Effector memory CD8-positive, alpha-beta T cell (primary cell): ENCODE results near the gene PLCXD1.

Experiments
- ATAC-seq: fragments of 150-1000 bp; cut with Tn5 transposase; replicated peaks from 2 replicates; pipeline ENCODE4 v1.10.0; 2021; ENCODE audit warnings: mild to moderate bottlenecking, moderate library complexity
- DNase-seq, 3 experiments: peaks; one replicate each; pipeline ENCODE4 v3.0.0; 2021
- H3K27ac Mint-ChIP-seq, 2 donors: one replicate each; pipeline ENCODE4 v1.8.0; 2022; ENCODE audit warnings: mild to moderate bottlenecking in 2 of 2, mixed read lengths in 2 of 2, moderate library complexity in 2 of 2
- H3K27me3 Mint-ChIP-seq, 2 donors: one replicate each; pipeline ENCODE4 v1.8.0; 2022; ENCODE audit warnings: mixed read lengths in 2 of 2
- H3K36me3 Mint-ChIP-seq: one replicate; pipeline ENCODE4 v1.8.0; 2022; ENCODE audit warnings: mild to moderate bottlenecking, moderate library complexity, mixed read lengths; ENCODE audit not compliant: insufficient read depth
- H3K4me1 Mint-ChIP-seq, 2 donors: one replicate each; pipeline ENCODE4 v1.8.0; 2022; ENCODE audit warnings: low read depth in 2 of 2, mixed read lengths in 2 of 2
- H3K4me3 Mint-ChIP-seq, 2 donors: one replicate each; pipeline ENCODE4 v1.8.0; 2022; ENCODE audit warnings: mild to moderate bottlenecking in 2 of 2, mixed read lengths in 2 of 2, moderate library complexity in 2 of 2
- H3K9me3 Mint-ChIP-seq, 2 donors: one replicate each; pipeline ENCODE4 v1.8.0; 2022; ENCODE audit warnings: mixed read lengths in 2 of 2

PLCXD1 gene

GRCh38 chrX:333611-334311 lies 52.6 kb downstream of the PLCXD1 start:
- H3K36me3 Mint-ChIP-seq, result peaks cover 8% of the 10 kb centered on the region
- ATAC-seq, result no peak
- H3K4me3 Mint-ChIP-seq, result no peak overlapping the region
- H3K27me3 Mint-ChIP-seq, result peaks cover 0 to 8% of the 10 kb centered on the region in 2 donors
- DNase-seq, result no peak
- no peaks in the 10 kb centered on the region for H3K9me3 Mint-ChIP-seq
- H3K27ac Mint-ChIP-seq, result no peak overlapping the region
- H3K4me1 Mint-ChIP-seq, result peaks cover 0 to 4% of the 10 kb centered on the region in 2 donors

GRCh38 chrX:334331-334891 lies 53.2 kb downstream of the PLCXD1 start:
- Mint-ChIP-seq H3K4me3 (no peak overlapping the region), H3K27me3 (peaks cover 0 to 8% of the 10 kb centered on the region in 2 donors), H3K9me3 (no peaks in the 10 kb centered on the region), H3K4me1 (peaks cover 0 to 4% of the 10 kb centered on the region in 2 donors), H3K27ac (no peak overlapping the region), H3K36me3 (peaks cover 8% of the 10 kb centered on the region)
- DNase-seq (no peak), ATAC-seq (no peak)

DNA sequence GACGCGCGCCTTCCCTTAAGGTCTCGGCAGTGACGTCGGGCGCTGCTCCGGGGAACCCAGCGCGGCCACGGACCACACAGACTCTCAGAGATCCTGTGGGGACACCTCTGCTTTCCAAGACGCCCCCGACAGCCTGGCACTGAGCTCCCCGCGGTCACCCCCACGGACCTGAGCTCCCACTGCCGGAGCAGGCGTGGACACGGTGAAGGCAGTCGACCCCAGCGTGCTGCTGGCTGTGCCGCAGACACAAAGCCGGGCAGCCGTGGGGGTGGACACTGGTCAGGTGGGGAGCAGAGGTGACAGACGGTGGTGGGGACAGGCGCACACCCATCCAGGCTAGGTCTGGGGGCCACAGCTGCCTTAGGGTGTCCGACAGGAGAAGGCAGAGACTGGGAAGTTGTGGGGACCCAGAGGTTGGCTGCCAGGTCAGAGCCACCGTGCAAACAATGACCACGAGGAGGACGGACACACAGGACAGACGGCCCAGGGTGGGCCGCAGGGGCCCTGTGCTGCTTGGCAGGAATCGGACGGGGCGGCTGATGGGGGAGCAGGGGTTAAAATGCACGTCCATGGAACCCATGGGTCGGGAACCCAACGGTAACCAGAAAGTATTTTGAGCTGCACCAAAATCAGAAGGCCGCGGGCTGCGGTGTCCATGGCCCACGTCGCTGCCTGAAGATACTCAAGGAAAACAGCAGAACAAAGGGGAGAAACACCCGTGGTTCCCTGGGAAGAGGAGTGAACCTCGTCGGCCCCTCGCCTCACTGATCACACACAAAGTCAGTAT lies 54.0 kb downstream of the PLCXD1 start:
- no peak for DNase-seq
- H3K27me3 Mint-ChIP-seq, result peaks cover 0 to 8% of the 10 kb centered on the region in 2 donors
- peaks cover 0 to 4% of the 10 kb centered on the region in 2 donors for H3K4me1 Mint-ChIP-seq
- peaks cover 8% of the 10 kb centered on the region for H3K36me3 Mint-ChIP-seq
- no peak for ATAC-seq
- H3K27ac Mint-ChIP-seq, result no peak overlapping the region
- no peaks in the 10 kb centered on the region for H3K9me3 Mint-ChIP-seq
- no peak overlapping the region for H3K4me3 Mint-ChIP-seq

DNA sequence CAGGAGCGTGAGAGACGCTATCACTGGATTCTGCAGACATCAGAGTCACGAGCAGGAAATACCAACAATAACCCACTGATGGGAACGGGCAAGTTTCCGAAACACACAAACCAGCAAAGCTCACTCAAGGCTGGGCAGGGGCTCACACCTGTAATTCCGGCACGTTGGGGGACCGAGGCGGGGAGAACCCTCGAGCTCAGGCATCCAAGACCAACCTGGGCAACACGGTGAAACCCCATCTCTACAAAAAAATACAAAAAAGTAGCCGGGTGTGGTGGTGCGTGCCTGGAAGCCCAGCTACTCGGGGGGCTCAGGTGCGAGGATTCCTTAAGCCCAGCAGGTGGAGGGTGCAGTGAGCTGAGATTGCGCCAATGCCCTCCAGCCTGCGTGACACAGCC lies 54.6 kb downstream of the PLCXD1 start:
- no peak overlapping the region for H3K27ac Mint-ChIP-seq
- H3K27me3 Mint-ChIP-seq, result peaks cover 0 to 8% of the 10 kb centered on the region in 2 donors
- H3K9me3 Mint-ChIP-seq, result no peaks in the 10 kb centered on the region
- H3K36me3 Mint-ChIP-seq, result peaks cover 11% of the 10 kb centered on the region
- no peak for ATAC-seq
- no peak for DNase-seq
- H3K4me1 Mint-ChIP-seq, result peaks cover 0 to 4% of the 10 kb centered on the region in 2 donors
- H3K4me3 Mint-ChIP-seq, result no peak overlapping the region

DNA sequence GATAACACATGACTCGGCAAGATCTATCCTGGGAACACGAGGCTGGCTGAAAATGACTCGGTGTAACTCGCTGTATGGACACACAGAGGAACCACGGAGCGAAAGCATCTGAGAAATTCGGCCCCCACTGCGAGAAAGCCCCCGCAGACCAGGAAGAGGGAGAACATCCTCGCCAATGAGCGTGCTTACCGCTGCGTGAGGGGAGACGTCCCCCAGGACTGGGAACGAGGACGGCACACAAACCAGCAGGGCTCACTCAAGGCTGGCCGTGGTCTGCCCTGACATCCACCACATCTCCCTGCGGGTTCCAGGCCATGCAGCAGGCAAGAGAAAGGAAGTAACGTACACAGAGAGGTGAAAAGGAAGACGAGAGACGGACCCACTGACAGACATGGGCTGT lies 55.0 kb downstream of the PLCXD1 start:
- peaks cover 0 to 4% of the 10 kb centered on the region in 2 donors for H3K4me1 Mint-ChIP-seq
- no peak overlapping the region for H3K27ac Mint-ChIP-seq
- ATAC-seq (no peak), DNase-seq (no peak)
- no peak overlapping the region for H3K4me3 Mint-ChIP-seq
- H3K36me3 Mint-ChIP-seq, result peaks cover 11% of the 10 kb centered on the region
- H3K27me3 Mint-ChIP-seq, result peaks cover 0 to 8% of the 10 kb centered on the region in 2 donors
- H3K9me3 Mint-ChIP-seq, result no peaks in the 10 kb centered on the region

DNA sequence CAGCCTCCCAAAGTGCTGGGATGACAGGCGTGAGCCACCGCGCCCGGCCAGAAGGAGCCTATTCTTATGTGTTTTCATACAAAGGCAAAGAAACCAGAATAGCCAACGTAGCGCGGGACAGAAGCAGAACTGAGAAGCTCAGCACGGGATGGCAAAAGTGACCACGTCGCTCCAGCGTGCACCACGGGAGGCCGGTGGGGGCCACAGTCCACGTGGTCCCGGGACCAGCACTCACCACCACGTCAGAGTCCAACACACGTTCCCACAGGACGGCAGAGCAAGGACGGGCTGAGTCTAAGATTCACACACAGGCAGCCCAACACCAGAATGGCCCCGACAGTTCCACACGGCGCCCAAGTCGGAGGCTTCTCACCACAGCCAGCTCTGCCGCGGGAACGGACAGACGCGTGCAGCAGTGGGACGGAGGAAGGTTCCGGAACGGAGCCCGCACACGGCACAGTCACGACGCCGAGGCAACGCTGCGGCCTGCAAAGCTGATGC lies 56.2 kb downstream of the PLCXD1 start:
- Mint-ChIP-seq H3K27ac (peak overlapping the region in 1 of 2 donors; percentile 67), H3K9me3 (no peaks in the 10 kb centered on the region), H3K27me3 (no peaks in the 10 kb centered on the region), H3K4me3 (no peak overlapping the region), H3K36me3 (peaks cover 11% of the 10 kb centered on the region), H3K4me1 (no peaks in the 10 kb centered on the region)
- ATAC-seq (no peak), DNase-seq (no peak)

DNA sequence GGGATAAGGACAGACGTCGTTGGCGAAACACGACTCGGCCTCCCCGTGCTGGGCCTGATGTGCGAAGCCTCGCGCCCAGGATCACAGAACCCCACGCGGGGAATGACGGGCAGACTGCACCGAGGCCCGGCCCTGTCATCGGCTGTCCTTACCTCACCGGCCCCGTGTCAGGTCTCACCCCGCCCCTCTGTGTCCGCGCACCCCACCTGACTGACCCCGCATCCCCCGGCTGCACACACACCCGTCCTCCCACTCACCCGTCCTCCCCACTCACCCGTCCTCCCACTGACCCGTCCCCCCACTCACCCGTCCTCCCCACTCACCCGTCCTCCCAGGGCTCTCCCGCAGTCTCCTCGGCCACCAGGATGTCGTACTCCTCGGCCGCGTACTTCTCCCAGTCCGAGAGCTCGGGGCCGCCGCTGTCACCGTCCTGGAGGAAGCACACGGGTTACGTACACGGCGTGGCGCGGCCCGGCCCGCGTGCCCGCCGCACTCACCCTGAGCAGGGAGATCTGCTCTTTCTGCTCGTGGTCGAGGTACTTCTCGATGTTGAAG lies 57.2 kb downstream of the PLCXD1 start:
- Mint-ChIP-seq H3K27ac (peak overlapping the region in 1 of 2 donors; percentile 54), H3K4me1 (no peaks in the 10 kb centered on the region), H3K4me3 (no peak overlapping the region), H3K36me3 (peaks cover 11% of the 10 kb centered on the region), H3K9me3 (no peaks in the 10 kb centered on the region), H3K27me3 (no peaks in the 10 kb centered on the region)
- ATAC-seq (no peak), DNase-seq (no peak)

GRCh38 chrX:338836-339400 lies 57.7 kb downstream of the PLCXD1 start:
- Mint-ChIP-seq H3K4me3 (no peak overlapping the region), H3K36me3 (peaks cover 11% of the 10 kb centered on the region), H3K9me3 (no peaks in the 10 kb centered on the region), H3K27me3 (no peaks in the 10 kb centered on the region), H3K27ac (peak overlapping the region in 1 of 2 donors; percentile 54), H3K4me1 (no peaks in the 10 kb centered on the region)
- ATAC-seq, result no peak
- DNase-seq, result no peak

DNA sequence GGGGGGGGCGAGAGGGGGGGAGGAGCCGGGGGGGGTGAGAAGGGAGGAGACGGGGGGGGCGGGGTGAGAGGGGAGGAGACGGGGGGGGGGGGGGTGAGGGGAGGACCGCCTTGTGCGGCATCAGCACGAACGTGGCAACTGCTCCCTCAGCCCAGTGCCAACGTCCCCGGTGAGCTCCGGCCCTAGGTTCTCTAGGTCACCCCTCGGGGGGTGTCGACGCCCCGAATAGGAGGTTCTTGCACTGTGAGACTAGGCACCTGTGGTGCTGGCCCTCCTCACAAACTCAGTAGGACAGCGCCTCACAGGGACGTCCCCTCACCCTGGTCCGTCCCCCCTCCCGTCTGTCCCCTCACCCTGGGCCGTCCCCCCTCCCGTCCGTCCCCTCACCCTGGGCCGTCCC lies 58.9 kb downstream of the PLCXD1 start:
- H3K36me3 Mint-ChIP-seq, result peaks cover 11% of the 10 kb centered on the region
- DNase-seq, result no peak
- no peaks in the 10 kb centered on the region for H3K9me3 Mint-ChIP-seq
- no peaks in the 10 kb centered on the region for H3K4me1 Mint-ChIP-seq
- H3K4me3 Mint-ChIP-seq, result no peak overlapping the region
- no peaks in the 10 kb centered on the region for H3K27me3 Mint-ChIP-seq
- H3K27ac Mint-ChIP-seq, result no peak overlapping the region
- no peak for ATAC-seq

- no peaks in the 10 kb centered on the region for H3K4me1 Mint-ChIP-seq
- no peaks in the 10 kb centered on the region for H3K27me3 Mint-ChIP-seq
- H3K27ac Mint-ChIP-seq, result no peak overlapping the region
- no peak overlapping the region for H3K4me3 Mint-ChIP-seq
- H3K9me3 Mint-ChIP-seq, result no peaks in the 10 kb centered on the region
- ATAC-seq (no peak), DNase-seq (no peak)
- H3K36me3 Mint-ChIP-seq, result peaks cover 11% of the 10 kb centered on the region
Measured at GRCh38 chrX:340641-341423, 59.7 kb downstream of the PLCXD1 start.

DNA sequence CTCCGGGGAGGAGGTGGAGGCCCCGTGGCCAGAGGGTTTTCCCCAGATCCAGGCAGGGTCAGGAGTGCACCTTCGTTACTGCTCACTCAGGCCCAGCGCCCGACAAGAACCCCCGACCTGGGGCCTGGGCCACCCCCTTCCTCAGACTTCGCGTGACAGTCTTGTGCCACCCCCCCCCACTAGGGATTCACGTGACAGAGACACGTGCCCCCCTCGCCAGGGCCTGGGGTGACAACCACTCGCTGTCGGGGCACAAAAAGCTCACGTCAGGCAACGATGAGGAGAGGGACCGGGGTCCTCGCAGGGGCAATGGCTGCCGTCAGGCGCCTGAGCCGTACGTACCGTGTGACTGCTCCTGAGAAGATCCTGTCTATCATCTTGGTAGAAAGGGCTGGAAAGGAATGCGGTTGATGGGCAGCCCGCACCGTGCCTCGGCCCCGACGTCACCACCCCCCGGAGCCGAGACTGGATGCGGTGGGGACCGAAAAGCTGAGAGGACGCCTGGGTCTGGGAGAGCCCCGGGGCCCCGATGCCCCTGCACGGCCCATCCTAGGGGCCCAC lies 60.4 kb downstream of the PLCXD1 start:
- no peak for DNase-seq
- no peaks in the 10 kb centered on the region for H3K9me3 Mint-ChIP-seq
- H3K36me3 Mint-ChIP-seq, result peaks cover 3% of the 10 kb centered on the region
- no peak for ATAC-seq
- no peaks in the 10 kb centered on the region for H3K27me3 Mint-ChIP-seq
- H3K4me1 Mint-ChIP-seq, result no peaks in the 10 kb centered on the region
- no peak overlapping the region for H3K27ac Mint-ChIP-seq
- H3K4me3 Mint-ChIP-seq, result no peak overlapping the region

DNA sequence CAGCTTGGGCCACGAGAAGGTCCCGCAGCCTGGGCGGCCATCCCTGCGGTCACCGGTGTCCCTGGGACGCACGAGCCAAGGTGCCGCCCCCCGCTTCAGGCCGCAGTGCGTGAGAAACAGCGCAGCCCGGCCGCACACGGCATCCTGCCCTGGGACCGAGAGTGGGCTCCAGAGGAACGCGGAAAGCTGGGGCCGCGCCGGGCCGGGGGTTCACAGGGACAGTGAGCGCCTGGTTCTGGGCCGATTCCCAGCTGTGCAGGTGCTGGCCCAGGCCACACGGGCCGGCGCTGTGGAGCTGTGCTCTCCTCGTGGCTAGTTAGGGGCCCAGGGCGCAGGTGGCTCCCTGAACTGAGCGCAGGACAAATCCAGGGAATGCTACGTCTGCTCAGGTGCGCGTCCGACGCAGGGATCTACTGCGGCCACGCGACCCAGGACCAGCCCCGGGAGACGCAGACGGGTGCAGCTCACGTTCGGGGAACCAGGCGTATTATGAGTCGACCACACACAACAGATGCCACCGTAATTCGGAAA lies 63.3 kb downstream of the PLCXD1 start:
- H3K4me3 Mint-ChIP-seq, result no peak overlapping the region
- no peak overlapping the region for H3K27ac Mint-ChIP-seq
- H3K9me3 Mint-ChIP-seq, result no peaks in the 10 kb centered on the region
- H3K36me3 Mint-ChIP-seq, result peaks cover 3% of the 10 kb centered on the region
- H3K27me3 Mint-ChIP-seq, result no peaks in the 10 kb centered on the region
- H3K4me1 Mint-ChIP-seq, result peaks cover 0 to 4% of the 10 kb centered on the region in 2 donors
- ATAC-seq (no peak), DNase-seq (no peak)
